ENCODE results near the gene PARP1. TPM values are rescaled to one million over a fixed set of nuclear protein-coding genes. Genes with fewer than 3 reads are reported as not detected.
A peak's percentile ranks its signal among the peaks of the same experiment; 100 is the strongest.
"Not testable (repeated sequence)": the region's sequence is repeated elsewhere in the genome, so short reads cannot be mapped to it uniquely, and the experiment has no call there.

PARP1 gene
- total RNA-seq, 1 donor from 2014 or later, result 168 TPM

DNA sequence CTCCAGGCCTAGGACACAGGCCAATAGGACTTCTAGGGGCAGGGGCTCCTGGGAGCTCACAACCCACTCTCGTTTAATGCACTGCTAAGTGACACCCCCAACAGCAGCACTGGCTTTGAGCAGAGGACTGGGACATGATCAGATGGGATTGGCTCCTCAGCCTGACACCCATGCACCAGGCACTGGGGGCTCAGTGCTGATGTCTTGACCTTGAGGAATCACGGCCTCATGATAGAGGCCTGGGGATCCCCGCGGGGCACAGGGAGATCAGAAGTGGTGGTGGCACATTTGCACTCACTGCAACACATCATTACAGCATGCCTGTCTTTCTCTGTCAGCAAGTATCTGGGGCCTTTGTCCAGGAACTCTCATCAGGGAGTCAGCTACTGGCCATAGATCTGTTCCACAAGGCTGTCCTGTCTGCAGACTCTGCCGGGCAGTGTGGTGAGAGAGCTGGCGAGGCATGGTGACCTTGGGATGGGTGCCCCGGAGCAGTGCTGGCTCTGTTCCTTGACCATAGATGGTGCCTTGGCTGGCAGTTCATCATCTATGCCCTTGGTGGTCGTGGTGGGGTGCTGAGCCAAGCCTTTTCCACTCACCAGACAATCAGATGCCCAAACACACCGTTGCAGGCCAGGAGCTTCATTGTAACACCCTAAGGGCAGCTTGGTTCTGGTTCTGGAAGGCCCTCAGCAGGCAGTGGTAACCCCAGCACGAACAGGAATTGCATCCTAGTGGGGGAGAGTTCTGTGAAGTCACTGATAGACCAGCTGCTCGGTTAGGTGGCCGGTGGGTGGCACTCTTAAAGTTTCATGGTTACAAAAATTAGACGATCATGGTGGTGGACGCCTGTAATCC, 22.2 kb upstream of the PARP1 start:
- Mint-ChIP-seq H3K27me3 (ENCODE audit: unreplicated experiment) (peaks cover 13% of the 10 kb centered on the region), H3K4me1 (ENCODE audit: low read depth, unreplicated experiment) (peaks cover 32% of the 10 kb centered on the region), H3K9me3 (ENCODE audit: unreplicated experiment) (peaks cover 19% of the 10 kb centered on the region), H3K4me3 (ENCODE audit: unreplicated experiment) (peak overlapping the region; percentile 30), H3K36me3 (ENCODE audit: unreplicated experiment) (peaks cover 6% of the 10 kb centered on the region), H3K27ac (ENCODE audit: unreplicated experiment) (no peak overlapping the region)
- DNase-seq, result no peak
- no peak for TF ChIP-seq CTCF (IDR thresholded peaks at IDR 0.05; ENCODE audit: partially characterized antibody, unreplicated experiment)

GRCh38 chr1:226428791-226429461, 21.0 kb upstream of the PARP1 start:
- Mint-ChIP-seq H3K4me1 (ENCODE audit: low read depth, unreplicated experiment) (peaks cover 32% of the 10 kb centered on the region), H3K27ac (ENCODE audit: unreplicated experiment) (no peak overlapping the region), H3K4me3 (ENCODE audit: unreplicated experiment) (peak overlapping the region; percentile 20), H3K9me3 (ENCODE audit: unreplicated experiment) (peaks cover 17% of the 10 kb centered on the region), H3K36me3 (ENCODE audit: unreplicated experiment) (peaks cover 6% of the 10 kb centered on the region), H3K27me3 (ENCODE audit: unreplicated experiment) (peaks cover 13% of the 10 kb centered on the region)
- no peak for DNase-seq
- no peak for TF ChIP-seq CTCF (IDR thresholded peaks at IDR 0.05; ENCODE audit: partially characterized antibody, unreplicated experiment)

GRCh38 chr1:226428348-226428747, 20.5 kb upstream of the PARP1 start:
- Mint-ChIP-seq H3K9me3 (ENCODE audit: unreplicated experiment) (peaks cover 16% of the 10 kb centered on the region), H3K4me1 (ENCODE audit: low read depth, unreplicated experiment) (peaks cover 28% of the 10 kb centered on the region), H3K36me3 (ENCODE audit: unreplicated experiment) (peaks cover 6% of the 10 kb centered on the region), H3K4me3 (ENCODE audit: unreplicated experiment) (no peak overlapping the region), H3K27me3 (ENCODE audit: unreplicated experiment) (peaks cover 11% of the 10 kb centered on the region), H3K27ac (ENCODE audit: unreplicated experiment) (peak overlapping the region; percentile 17)
- no peak for DNase-seq
- TF ChIP-seq CTCF (IDR thresholded peaks at IDR 0.05; ENCODE audit: partially characterized antibody, unreplicated experiment), result no peak

DNA sequence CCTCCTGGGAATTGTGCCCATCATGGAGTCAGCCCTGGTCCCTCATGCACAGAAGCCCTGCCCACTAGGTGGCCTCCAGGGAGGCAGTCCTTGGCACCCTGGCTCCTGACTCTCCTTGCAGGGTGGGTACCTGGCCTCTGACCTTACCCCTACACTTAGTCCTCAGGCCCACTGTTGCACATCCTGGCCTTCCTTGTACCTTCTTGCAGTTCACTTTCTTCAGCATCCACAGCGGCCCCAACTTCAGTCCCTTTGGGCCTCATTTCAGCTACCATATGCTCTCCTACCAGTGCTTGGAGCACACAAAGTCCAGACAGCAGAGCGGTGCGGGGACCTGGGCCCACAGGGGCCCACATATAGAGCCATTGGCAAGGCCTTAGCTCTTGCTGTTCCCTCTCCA, 19.2 kb upstream of the PARP1 start:
- Mint-ChIP-seq H3K4me3 (ENCODE audit: unreplicated experiment) (no peak overlapping the region), H3K4me1 (ENCODE audit: low read depth, unreplicated experiment) (peaks cover 19% of the 10 kb centered on the region), H3K27me3 (ENCODE audit: unreplicated experiment) (peaks cover 2% of the 10 kb centered on the region), H3K36me3 (ENCODE audit: unreplicated experiment) (peaks cover 6% of the 10 kb centered on the region), H3K27ac (ENCODE audit: unreplicated experiment) (no peak overlapping the region), H3K9me3 (ENCODE audit: unreplicated experiment) (peaks cover 6% of the 10 kb centered on the region)
- DNase-seq, result no peak
- no peak for TF ChIP-seq CTCF (IDR thresholded peaks at IDR 0.05; ENCODE audit: partially characterized antibody, unreplicated experiment)

DNA sequence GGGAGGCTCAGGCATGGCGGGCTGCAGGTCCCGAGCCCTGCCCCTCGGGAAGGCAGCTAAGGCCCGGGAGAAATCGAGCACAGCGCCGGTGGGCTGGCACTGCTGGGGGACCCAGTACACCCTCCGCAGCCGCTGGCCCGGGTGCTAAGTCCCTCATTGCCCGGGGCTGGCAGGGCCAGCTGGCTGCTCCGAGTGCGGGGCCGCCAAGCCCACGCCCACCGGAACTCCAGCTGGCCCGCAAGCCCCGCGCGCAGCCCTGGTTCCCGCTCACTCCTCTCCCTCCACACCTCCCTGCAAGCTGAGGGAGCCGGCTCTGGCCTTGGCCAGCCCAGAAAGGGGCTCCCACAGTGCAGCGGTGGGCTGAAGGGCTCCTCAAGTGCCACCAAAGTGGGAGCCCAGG, 18.5 kb upstream of the PARP1 start:
- H3K9me3 Mint-ChIP-seq (ENCODE audit: unreplicated experiment); H3K36me3 Mint-ChIP-seq (ENCODE audit: unreplicated experiment); H3K27me3 Mint-ChIP-seq (ENCODE audit: unreplicated experiment); H3K27ac Mint-ChIP-seq (ENCODE audit: unreplicated experiment); H3K4me3 Mint-ChIP-seq (ENCODE audit: unreplicated experiment); DNase-seq: not testable (repeated sequence)
- H3K4me1 Mint-ChIP-seq (ENCODE audit: low read depth, unreplicated experiment), result peaks cover 19% of the 10 kb centered on the region
